ENCODE results near the gene HAUS3.

HAUS3 gene

GRCh38 chr4:2241410-2242353, at the start of gene HAUS3, which contains the start of gene POLN:
TSS of gene HAUS3 (minus strand) at chr4:2242121. CDS start at chr4:2240946, 1,175 bp downstream.
TSS of gene POLN (minus strand) at chr4:2242121. CDS start at chr4:2229231, 12,890 bp downstream.
- DNase-seq: peak; percentile 100

- DNase-seq: peak; percentile 64
Measured at GRCh38 chr4:2290974-2291704, 49.2 kb upstream of the HAUS3 start.

GRCh38 chr4:2290488-2290887, 48.6 kb upstream of the HAUS3 start:
- DNase-seq: no peak

GRCh38 chr4:2289955-2290333, 48.0 kb upstream of the HAUS3 start:
- no peak for DNase-seq

GRCh38 chr4:2289311-2289954, 47.5 kb upstream of the HAUS3 start:
- no peak for DNase-seq

- no peak for DNase-seq
Measured at GRCh38 chr4:2288051-2288541, 46.2 kb upstream of the HAUS3 start.

- DNase-seq: no peak
Measured at GRCh38 chr4:2287594-2287915, 45.6 kb upstream of the HAUS3 start.

- no peak for DNase-seq
Measured at GRCh38 chr4:2286904-2287593, 45.1 kb upstream of the HAUS3 start.

GRCh38 chr4:2285613-2286381, 43.9 kb upstream of the HAUS3 start:
- DNase-seq: no peak

GRCh38 chr4:2284934-2285612, 43.2 kb upstream of the HAUS3 start:
- no peak for DNase-seq

GRCh38 chr4:2284161-2284933, 42.4 kb upstream of the HAUS3 start:
- DNase-seq: no peak

GRCh38 chr4:2283199-2283711, 41.3 kb upstream of the HAUS3 start:
- DNase-seq: no peak

GRCh38 chr4:2281575-2282343, 39.8 kb upstream of the HAUS3 start:
- DNase-seq: peak; percentile 81

- no peak for DNase-seq
Measured at GRCh38 chr4:2280531-2281300, 38.8 kb upstream of the HAUS3 start.

GRCh38 chr4:2277956-2278355, 36.0 kb upstream of the HAUS3 start:
- DNase-seq: no peak

- DNase-seq: no peak
Measured at GRCh38 chr4:2276581-2277325, 34.8 kb upstream of the HAUS3 start.

GRCh38 chr4:2275546-2276251, 33.8 kb upstream of the HAUS3 start:
- no peak for DNase-seq

Measured in activated CD4-positive, alpha-beta T cell treated with anti-CD3 and anti-CD28 coated beads, Interleukin-10, Interleukin-2, amounts not matched to agents 100 ng/mL and 50 ng/mL, durations not matched to agents 16 hours and 8 hours (primary cell).